ENCODE measurements around the gene ZMYND12.

DNA sequence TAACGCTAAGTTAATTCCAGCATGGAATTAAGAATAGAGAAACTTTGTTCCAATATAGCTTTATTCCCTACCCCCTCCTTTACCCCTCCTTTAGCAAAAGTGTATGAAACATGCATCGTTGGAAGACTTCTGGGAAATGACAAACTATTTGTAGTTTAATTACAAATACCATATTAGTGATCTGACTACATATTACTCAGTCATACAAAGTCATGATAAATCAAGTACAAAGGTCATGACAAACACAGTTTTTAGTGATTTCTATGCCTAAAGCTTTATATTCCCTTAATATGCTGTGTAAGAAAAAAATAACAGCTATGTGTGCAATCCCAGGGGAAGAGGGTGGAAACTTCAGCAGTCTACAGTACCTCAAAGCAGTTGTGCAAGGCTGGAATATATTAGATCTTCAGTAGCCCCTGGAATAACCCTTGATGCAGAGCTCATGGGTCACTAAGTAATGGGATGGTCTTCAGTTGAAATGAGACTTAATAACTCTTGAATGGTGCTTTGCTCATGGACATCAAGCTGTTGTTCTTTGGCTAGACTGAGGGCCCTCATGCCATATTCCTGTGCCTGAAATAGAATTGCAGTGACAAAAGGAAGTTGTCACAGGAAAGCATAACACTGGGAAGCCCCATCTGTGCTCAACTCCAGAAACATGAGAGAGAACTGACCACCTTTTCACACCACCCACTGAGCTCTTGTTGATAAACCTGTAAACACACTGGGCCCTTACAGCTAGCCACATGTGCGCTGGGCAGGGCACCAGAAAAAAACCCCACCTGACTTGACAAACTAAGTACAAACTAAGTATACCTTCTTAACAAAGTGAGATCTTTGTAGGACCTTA is 25.3 kb downstream of the ZMYND12 start:
- TF ChIP-seq POLR2A (IDR thresholded peaks at IDR 0.05): no peak
- TF ChIP-seq, protein P1, sequence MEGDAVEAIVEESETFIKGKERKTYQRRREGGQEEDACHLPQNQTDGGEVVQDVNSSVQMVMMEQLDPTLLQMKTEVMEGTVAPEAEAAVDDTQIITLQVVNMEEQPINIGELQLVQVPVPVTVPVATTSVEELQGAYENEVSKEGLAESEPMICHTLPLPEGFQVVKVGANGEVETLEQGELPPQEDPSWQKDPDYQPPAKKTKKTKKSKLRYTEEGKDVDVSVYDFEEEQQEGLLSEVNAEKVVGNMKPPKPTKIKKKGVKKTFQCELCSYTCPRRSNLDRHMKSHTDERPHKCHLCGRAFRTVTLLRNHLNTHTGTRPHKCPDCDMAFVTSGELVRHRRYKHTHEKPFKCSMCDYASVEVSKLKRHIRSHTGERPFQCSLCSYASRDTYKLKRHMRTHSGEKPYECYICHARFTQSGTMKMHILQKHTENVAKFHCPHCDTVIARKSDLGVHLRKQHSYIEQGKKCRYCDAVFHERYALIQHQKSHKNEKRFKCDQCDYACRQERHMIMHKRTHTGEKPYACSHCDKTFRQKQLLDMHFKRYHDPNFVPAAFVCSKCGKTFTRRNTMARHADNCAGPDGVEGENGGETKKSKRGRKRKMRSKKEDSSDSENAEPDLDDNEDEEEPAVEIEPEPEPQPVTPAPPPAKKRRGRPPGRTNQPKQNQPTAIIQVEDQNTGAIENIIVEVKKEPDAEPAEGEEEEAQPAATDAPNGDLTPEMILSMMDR (IDR thresholded peaks at IDR 0.05): no peak

Measured in adrenal gland (tissue), 5 donors.